Measurements from ENCODE around the gene ABCA7.
"Not testable (repeated sequence)": the region's sequence is repeated elsewhere in the genome, so short reads cannot be mapped to it uniquely, and the experiment has no call there.

DNA sequence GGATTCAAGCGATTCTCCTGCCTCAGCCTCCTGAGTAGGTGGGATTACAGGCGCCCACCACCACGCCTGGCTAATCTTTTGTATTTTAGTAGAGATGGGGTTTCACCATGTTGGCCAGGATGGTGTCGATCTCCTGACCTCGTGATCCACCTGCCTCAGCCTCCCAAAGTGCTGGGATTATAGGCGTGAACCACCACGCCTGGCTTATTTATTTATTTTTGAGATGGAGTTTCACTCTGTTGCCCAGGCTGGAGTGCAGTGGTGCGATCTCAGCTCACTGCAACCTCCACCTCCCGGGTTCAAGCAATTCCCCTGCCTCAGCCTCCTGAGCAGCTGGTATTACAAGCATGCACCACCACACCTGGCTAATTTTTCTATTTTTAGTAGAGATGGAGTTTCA, 74.8 kb downstream of the ABCA7 start:
- TF ChIP-seq, protein P1, sequence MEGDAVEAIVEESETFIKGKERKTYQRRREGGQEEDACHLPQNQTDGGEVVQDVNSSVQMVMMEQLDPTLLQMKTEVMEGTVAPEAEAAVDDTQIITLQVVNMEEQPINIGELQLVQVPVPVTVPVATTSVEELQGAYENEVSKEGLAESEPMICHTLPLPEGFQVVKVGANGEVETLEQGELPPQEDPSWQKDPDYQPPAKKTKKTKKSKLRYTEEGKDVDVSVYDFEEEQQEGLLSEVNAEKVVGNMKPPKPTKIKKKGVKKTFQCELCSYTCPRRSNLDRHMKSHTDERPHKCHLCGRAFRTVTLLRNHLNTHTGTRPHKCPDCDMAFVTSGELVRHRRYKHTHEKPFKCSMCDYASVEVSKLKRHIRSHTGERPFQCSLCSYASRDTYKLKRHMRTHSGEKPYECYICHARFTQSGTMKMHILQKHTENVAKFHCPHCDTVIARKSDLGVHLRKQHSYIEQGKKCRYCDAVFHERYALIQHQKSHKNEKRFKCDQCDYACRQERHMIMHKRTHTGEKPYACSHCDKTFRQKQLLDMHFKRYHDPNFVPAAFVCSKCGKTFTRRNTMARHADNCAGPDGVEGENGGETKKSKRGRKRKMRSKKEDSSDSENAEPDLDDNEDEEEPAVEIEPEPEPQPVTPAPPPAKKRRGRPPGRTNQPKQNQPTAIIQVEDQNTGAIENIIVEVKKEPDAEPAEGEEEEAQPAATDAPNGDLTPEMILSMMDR (IDR thresholded peaks at IDR 0.05) = not testable (repeated sequence)
- TF ChIP-seq POLR2A (IDR thresholded peaks at IDR 0.05) = not testable (repeated sequence)

All from adrenal gland (tissue), 5 donors.